ENCODE results near the gene STK17A.
"Not testable (repeated sequence)": the region's sequence is repeated elsewhere in the genome, so short reads cannot be mapped to it uniquely, and the experiment has no call there.

The STK17A gene

DNA sequence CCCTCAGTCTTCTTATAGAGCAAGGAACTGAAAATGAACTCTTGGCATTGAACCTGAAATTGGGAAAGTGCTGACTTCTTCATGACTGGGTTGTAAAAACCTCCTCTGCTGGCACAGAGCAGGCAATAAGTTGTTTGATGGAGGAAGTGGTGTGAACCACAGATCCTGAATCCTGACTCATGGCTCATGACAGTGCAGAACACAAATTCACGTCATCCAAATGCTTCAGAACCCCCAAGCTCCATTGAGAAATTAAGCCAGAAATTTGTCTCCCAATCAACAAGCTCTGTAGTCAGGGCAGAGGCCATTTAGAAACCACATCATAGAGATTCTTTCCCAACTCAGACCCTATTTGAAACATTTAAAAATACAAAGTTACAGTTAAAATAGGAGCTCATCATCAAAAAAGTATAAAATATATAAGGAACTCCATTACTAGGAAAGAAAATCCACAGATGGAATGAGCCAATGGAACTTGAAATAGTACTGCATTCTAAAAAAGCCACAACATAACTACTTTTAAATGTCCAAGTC, 10.3 kb upstream of the STK17A start:
- no peaks in the 10 kb centered on the region for H3K27me3 ChIP-seq (ENCODE audit: insufficient read depth, poor library complexity, severe bottlenecking)
- H3K9me3 ChIP-seq (ENCODE audit: severe bottlenecking) = no peaks in the 10 kb centered on the region
- TF ChIP-seq, protein P1, sequence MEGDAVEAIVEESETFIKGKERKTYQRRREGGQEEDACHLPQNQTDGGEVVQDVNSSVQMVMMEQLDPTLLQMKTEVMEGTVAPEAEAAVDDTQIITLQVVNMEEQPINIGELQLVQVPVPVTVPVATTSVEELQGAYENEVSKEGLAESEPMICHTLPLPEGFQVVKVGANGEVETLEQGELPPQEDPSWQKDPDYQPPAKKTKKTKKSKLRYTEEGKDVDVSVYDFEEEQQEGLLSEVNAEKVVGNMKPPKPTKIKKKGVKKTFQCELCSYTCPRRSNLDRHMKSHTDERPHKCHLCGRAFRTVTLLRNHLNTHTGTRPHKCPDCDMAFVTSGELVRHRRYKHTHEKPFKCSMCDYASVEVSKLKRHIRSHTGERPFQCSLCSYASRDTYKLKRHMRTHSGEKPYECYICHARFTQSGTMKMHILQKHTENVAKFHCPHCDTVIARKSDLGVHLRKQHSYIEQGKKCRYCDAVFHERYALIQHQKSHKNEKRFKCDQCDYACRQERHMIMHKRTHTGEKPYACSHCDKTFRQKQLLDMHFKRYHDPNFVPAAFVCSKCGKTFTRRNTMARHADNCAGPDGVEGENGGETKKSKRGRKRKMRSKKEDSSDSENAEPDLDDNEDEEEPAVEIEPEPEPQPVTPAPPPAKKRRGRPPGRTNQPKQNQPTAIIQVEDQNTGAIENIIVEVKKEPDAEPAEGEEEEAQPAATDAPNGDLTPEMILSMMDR (IDR thresholded peaks at IDR 0.05; ENCODE audit: poor library complexity, severe bottlenecking) = no peak
- no peaks in the 10 kb centered on the region for H3K36me3 ChIP-seq (ENCODE audit: low read depth)
- H3K27ac ChIP-seq (ENCODE audit: poor library complexity, severe bottlenecking) = peak overlapping the region; percentile 99
- peak; percentile 82 for DNase-seq (ENCODE audit: low spot score)
- peaks cover 69% of the 10 kb centered on the region for H3K4me1 ChIP-seq (ENCODE audit: insufficient read depth, poor library complexity, severe bottlenecking)
- ATAC-seq (ENCODE audit: low read depth) = peak; percentile 75
- H3K4me3 ChIP-seq (ENCODE audit: severe bottlenecking) = no peak overlapping the region

DNA sequence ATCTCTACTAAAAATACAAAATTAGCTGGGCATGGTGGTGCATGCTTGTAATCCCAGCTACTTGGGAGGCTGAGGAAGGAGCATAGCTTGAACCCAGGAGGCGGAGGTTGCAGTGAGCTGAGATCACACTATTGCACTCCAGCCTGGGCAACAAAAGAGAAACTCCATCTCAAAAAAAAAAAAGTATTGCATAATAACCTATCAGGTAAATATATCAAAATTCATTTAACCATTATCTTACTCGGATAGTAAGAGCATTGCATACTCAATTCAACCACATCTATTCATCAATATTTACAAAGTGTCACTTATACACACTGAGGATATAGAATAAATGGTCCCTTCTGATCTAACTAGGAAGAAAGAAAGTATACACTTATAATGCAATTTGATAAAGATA, 9.1 kb upstream of the STK17A start:
- not testable (repeated sequence) for DNase-seq (ENCODE audit: low spot score); ATAC-seq (ENCODE audit: low read depth); H3K9me3 ChIP-seq (ENCODE audit: severe bottlenecking); H3K36me3 ChIP-seq (ENCODE audit: low read depth); H3K27me3 ChIP-seq (ENCODE audit: insufficient read depth, poor library complexity, severe bottlenecking); H3K4me3 ChIP-seq (ENCODE audit: severe bottlenecking)
- H3K4me1 ChIP-seq (ENCODE audit: insufficient read depth, poor library complexity, severe bottlenecking) = peaks cover 60% of the 10 kb centered on the region
- H3K27ac ChIP-seq (ENCODE audit: poor library complexity, severe bottlenecking) = peak overlapping the region; percentile 99

DNA sequence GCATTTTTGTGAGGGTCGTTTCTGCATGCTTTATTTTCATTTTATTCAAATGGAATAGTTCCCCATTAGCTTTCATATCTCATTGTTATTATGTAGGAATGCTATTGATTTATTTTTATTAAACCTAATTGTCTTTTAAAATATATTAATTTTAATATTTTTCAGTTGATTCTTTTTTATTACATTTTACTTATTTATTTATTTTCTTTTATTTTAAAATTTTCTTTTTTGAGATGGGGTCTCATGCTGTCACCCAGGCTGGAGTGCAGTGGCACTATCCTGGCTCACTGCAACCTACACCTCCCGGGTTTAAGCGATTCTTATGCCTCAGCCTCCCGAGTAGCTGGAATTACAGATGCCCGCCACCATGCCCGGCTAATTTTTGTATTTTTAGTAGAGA, 7.4 kb upstream of the STK17A start:
- DNase-seq (ENCODE audit: low spot score) (no peak), ATAC-seq (ENCODE audit: low read depth) (no peak)
- no peaks in the 10 kb centered on the region for H3K27me3 ChIP-seq (ENCODE audit: insufficient read depth, poor library complexity, severe bottlenecking)
- no peaks in the 10 kb centered on the region for H3K36me3 ChIP-seq (ENCODE audit: low read depth)
- H3K4me3 ChIP-seq (ENCODE audit: severe bottlenecking) = no peak overlapping the region
- TF ChIP-seq, protein P1 (IDR thresholded peaks at IDR 0.05; ENCODE audit: poor library complexity, severe bottlenecking) = no peak
- no peak overlapping the region for H3K27ac ChIP-seq (ENCODE audit: poor library complexity, severe bottlenecking)
- H3K9me3 ChIP-seq (ENCODE audit: severe bottlenecking) = no peaks in the 10 kb centered on the region
- peaks cover 44% of the 10 kb centered on the region for H3K4me1 ChIP-seq (ENCODE audit: insufficient read depth, poor library complexity, severe bottlenecking)

DNA sequence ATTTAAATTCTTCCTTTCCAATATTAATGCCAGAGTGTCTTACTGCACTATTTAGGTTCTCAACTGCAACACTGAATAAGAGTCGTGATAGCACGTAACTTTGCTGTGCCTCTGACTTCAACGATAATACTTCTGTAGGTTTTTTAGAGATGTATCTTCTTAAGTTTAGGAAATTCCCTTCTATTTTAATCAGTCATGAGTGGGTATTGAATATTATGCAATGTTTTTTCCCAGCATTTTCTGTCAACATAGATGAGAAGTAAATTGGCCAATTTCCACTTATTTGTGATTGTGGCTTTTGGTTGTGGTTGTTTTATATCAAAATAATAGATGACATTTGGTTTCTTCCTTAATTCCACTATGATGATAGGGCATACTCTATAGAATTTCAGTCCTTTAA, 6.7 kb upstream of the STK17A start:
- DNase-seq (ENCODE audit: low spot score) (no peak), ATAC-seq (ENCODE audit: low read depth) (no peak)
- Histone ChIP-seq H3K27ac (ENCODE audit: poor library complexity, severe bottlenecking) (no peak overlapping the region), H3K4me1 (ENCODE audit: insufficient read depth, poor library complexity, severe bottlenecking) (peaks cover 38% of the 10 kb centered on the region), H3K4me3 (ENCODE audit: severe bottlenecking) (no peak overlapping the region), H3K36me3 (ENCODE audit: low read depth) (no peaks in the 10 kb centered on the region), H3K9me3 (ENCODE audit: severe bottlenecking) (no peaks in the 10 kb centered on the region), H3K27me3 (ENCODE audit: insufficient read depth, poor library complexity, severe bottlenecking) (no peaks in the 10 kb centered on the region)
- TF ChIP-seq, protein P1 (IDR thresholded peaks at IDR 0.05; ENCODE audit: poor library complexity, severe bottlenecking) = no peak

DNA sequence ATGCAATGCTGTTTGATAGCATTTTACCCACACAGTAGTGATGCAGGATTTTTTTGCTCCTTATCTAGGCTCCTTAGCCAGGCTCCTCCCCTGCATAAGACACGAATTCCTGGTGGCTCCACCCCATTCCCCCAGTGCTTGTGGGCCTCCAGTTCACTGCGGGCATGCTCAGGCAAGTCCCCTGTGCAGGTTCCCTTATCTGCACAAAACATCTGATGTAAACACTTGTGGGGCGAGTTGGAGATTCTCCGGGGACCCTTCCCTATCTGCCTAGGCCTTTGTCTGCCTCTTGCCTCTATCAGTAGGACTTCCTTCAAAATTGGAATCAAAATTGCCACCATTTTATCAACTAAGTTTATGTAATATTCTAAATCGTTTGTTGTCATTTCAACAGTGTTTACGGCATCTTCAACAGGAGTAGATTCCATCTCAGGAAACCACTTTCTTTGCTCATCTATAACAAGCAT, 5.4 kb upstream of the STK17A start:
- Histone ChIP-seq H3K4me1 (ENCODE audit: insufficient read depth, poor library complexity, severe bottlenecking) (peaks cover 25% of the 10 kb centered on the region), H3K9me3 (ENCODE audit: severe bottlenecking) (no peaks in the 10 kb centered on the region), H3K36me3 (ENCODE audit: low read depth) (no peaks in the 10 kb centered on the region), H3K27me3 (ENCODE audit: insufficient read depth, poor library complexity, severe bottlenecking) (no peaks in the 10 kb centered on the region), H3K27ac (ENCODE audit: poor library complexity, severe bottlenecking) (peak overlapping the region; percentile 10), H3K4me3 (ENCODE audit: severe bottlenecking) (no peak overlapping the region)
- DNase-seq (ENCODE audit: low spot score) (peak; percentile 78), ATAC-seq (ENCODE audit: low read depth) (peak; percentile 71)
- TF ChIP-seq, protein P1 (IDR thresholded peaks at IDR 0.05; ENCODE audit: poor library complexity, severe bottlenecking) = no peak

Data from RWPE2 (cell line).